Right lobe of liver (tissue), 6 donors: ENCODE results near the gene DDX1. TPM values are rescaled to one million over a fixed set of nuclear protein-coding genes. Genes with fewer than 3 reads are reported as not detected.
A peak's percentile ranks its signal among the peaks of the same experiment; 100 is the strongest.

Source experiments
- ATAC-seq, 4 donors: fragments of 200-7000 bp; cut with Tn5 transposase; one replicate each; pipeline ENCODE4 v1.9.1; 2020; ENCODE audit warnings: mild to moderate bottlenecking in 4 of 4, moderate library complexity in 4 of 4
- DNase-seq, 3 donors: peaks; one replicate each; pipeline ENCODE4 v3.0.0-alpha.2; 2020
- H3K27ac ChIP-seq, 3 donors: fragments of 200-600 bp; one replicate each; pipeline ENCODE4 v1.8.0; 2022
- H3K27me3 ChIP-seq, 2 donors: fragments of 200-600 bp; one replicate each; pipeline ENCODE4 v1.8.0; 2022
- H3K36me3 ChIP-seq, 4 donors: fragments of 200-600 bp; sonication (generic) in 1 of 4; one replicate each; pipeline versions ENCODE4 v1.5.1 to v1.8.0; 2017 to 2022; ENCODE audit warnings: control low read depth in 1 of 4
- H3K4me1 ChIP-seq, 4 donors: fragments of 200-600 bp; sonication (generic) in 1 of 4; one replicate each; pipeline versions ENCODE4 v1.5.1 to v1.8.0; 2017 to 2022; ENCODE audit warnings: control low read depth in 1 of 4
- H3K4me3 ChIP-seq, 3 donors: fragments of 200-600 bp; one replicate each; pipeline ENCODE4 v1.8.0; 2022
- H3K9me3 ChIP-seq, 4 donors: fragments of 200-600 bp; sonication (generic) in 1 of 4; one replicate each; pipeline versions ENCODE4 v1.5.1 to v1.8.0; 2017 to 2022; ENCODE audit warnings: control low read depth in 1 of 4
- POLR2A ChIP-seq: fragments of 450-650 bp; IDR thresholded peaks from one replicate; pipeline ENCODE4 v1.6.1; 2017; ENCODE audit warnings: antibody characterized with exemption, mild to moderate bottlenecking
- WGBS: methylation state at CpG from one replicate; pipeline ENCODE4 v1.1.6; 2018; ENCODE audit warnings: low coverage, low lambda C conversion rate; ENCODE audit not compliant: insufficient coverage; ENCODE audit errors: missing lambda C conversion rate; 5-methylcytosine and 5-hydroxymethylcytosine counted together
- intact Hi-C, 2 donors: fragments of 100-400 bp; cut with DNase I; formaldehyde crosslinking; loops; one replicate each; pipeline versions ENCODE4 v1.11.2 to v1.14.1; 2022
- total RNA-seq, 6 experiments: library from RNA; depleted of rRNA in 2 of 6; stranded (reverse); fragments of >200 nt in 2 of 6; fragmentation: NEBNext Ultra II Directional in 3 of 6; extraction: Animal tissue kit (Norgen Biotek cat#: 25700) in 3 of 6; gene quantifications; one replicate each; pipeline versions ENCODE4 v1.1.0 to v1.2.4, GENCODE V29; 2016 to 2023
- TF ChIP-seq, protein P1 (sequence below), 4 donors: fragments of 200-600 bp in 3 of 4; fragments of 450-650 bp in 1 of 4; IDR thresholded peaks; one replicate each; pipeline versions ENCODE4 v1.5.1 to v1.8.0; 2016 to 2022; ENCODE audit warnings: antibody characterized with exemption in 4 of 4, mild to moderate bottlenecking in 2 of 4
- donor health status: DM: no; HTN: yes; CAD: no.
- donor health status: DM: no; HTN: no; CAD: no.
- donor health status: DM: no; HTN: no; CAD: no.
- donor health status: DM: no; HTN: yes; CAD: no.
- donor health status: DM: no; HTN: yes; CAD: no.

Gene DDX1
- total RNA-seq, 6 experiments from 2014 or later: 29.7 to 43.5 (median 37.6) TPM

GRCh38 chr2:15583826-15584225 lies 7.8 kb upstream of the DDX1 start:
- Histone ChIP-seq H3K9me3 (no peaks in the 10 kb centered on the region), H3K4me3 (no peak overlapping the region), H3K27ac (no peak overlapping the region), H3K4me1 (no peaks in the 10 kb centered on the region), H3K27me3 (no peaks in the 10 kb centered on the region), H3K36me3 (no peaks in the 10 kb centered on the region)
- TF ChIP-seq, protein P1, sequence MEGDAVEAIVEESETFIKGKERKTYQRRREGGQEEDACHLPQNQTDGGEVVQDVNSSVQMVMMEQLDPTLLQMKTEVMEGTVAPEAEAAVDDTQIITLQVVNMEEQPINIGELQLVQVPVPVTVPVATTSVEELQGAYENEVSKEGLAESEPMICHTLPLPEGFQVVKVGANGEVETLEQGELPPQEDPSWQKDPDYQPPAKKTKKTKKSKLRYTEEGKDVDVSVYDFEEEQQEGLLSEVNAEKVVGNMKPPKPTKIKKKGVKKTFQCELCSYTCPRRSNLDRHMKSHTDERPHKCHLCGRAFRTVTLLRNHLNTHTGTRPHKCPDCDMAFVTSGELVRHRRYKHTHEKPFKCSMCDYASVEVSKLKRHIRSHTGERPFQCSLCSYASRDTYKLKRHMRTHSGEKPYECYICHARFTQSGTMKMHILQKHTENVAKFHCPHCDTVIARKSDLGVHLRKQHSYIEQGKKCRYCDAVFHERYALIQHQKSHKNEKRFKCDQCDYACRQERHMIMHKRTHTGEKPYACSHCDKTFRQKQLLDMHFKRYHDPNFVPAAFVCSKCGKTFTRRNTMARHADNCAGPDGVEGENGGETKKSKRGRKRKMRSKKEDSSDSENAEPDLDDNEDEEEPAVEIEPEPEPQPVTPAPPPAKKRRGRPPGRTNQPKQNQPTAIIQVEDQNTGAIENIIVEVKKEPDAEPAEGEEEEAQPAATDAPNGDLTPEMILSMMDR (IDR thresholded peaks at IDR 0.05): no peak
- TF ChIP-seq POLR2A: no peak
- ATAC-seq (no peak), DNase-seq (no peak)
- no CpG with 5 or more reads among the region's 1 CpG for whole genome bisulfite sequencing
- intact Hi-C loops: no loop called here

GRCh38 chr2:15584316-15584715 lies 7.4 kb upstream of the DDX1 start:
- Histone ChIP-seq H3K27ac (no peak overlapping the region), H3K36me3 (no peaks in the 10 kb centered on the region), H3K27me3 (no peaks in the 10 kb centered on the region), H3K9me3 (no peaks in the 10 kb centered on the region), H3K4me3 (no peak overlapping the region), H3K4me1 (no peaks in the 10 kb centered on the region)
- ATAC-seq (no peak), DNase-seq (no peak)
- TF ChIP-seq, protein P1 (IDR thresholded peaks at IDR 0.05): no peak
- TF ChIP-seq POLR2A: no peak
- intact Hi-C loops: no loop called here

DNA sequence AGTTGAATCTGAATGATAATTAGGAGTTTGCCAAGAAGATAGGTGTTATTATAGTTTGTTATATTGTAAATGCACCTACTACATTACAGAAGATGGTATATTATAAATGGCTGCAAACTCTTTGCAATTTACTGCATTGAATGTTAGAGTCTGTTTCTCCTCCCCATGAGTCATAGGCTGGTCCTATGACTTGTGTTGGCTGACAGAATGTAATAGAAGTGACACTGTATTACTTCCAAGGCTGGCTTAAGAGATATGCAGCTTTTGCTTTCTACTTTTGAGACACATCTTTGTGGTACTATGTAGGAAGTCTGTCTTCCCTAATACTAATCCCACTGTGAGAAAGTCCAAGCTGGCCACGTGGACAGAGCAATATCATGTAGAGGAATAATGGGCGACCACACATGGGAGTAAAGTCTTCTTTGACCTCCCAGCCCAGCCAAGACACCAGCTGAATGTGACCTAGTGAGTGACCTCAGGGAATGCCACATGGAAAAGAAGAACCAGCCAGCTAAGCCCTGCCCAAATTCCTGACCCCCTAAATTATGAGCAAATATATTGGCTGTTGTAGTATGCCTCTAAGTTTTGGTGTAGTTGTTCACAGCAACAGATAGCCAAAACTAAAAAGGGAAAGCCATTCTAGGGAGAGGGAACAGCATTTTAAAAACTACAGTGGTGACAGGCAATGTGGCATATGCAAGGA lies 6.8 kb upstream of the DDX1 start:
- DNase-seq (no peak), ATAC-seq (no peak)
- no peak overlapping the region for H3K27ac ChIP-seq
- intact Hi-C loops: no loop called here
- no peaks in the 10 kb centered on the region for H3K27me3 ChIP-seq
- H3K36me3 ChIP-seq: no peaks in the 10 kb centered on the region
- TF ChIP-seq POLR2A: no peak
- TF ChIP-seq, protein P1 (IDR thresholded peaks at IDR 0.05): no peak
- H3K4me3 ChIP-seq: no peak overlapping the region
- no peaks in the 10 kb centered on the region for H3K4me1 ChIP-seq
- 71% methylated on average over 2 of the region's 2 CpGs for WGBS
- no peaks in the 10 kb centered on the region for H3K9me3 ChIP-seq

DNA sequence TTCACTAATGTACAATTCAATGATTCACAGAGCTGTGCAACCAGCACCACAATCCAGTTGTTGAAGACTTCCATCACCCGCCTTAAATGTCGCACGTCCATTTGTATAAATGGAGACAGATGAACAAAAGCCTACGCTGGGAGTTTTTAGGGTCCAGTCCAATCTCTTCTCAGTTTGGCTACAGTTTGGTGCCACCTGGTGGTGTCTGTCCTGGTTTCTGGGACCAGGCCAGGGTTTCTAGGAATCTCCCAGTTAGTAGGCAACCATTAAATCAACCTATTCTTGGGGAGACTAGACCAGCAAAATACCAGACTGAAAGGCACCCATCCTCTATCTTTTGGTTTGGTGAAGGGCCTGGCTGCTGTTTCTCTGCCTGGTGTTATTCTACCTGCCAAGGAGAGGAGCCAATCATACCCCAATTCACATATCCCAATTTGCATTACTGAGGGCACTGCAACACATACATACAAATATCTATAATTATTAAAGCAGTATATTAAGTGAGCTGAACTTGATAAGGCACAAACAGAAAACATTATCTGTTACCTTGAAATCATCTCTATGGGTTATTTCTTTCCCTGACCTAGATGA lies 3.2 kb upstream of the DDX1 start:
- intact Hi-C loops: no loop called here
- DNase-seq (peak in 2 of 3 donors; percentile 45 to 56), ATAC-seq (peak; percentile 24 to 42 (median 29))
- H3K27me3 ChIP-seq: no peaks in the 10 kb centered on the region
- 28% methylated on average over 4 of the region's 4 CpGs for WGBS
- no peaks in the 10 kb centered on the region for H3K9me3 ChIP-seq
- H3K4me3 ChIP-seq: no peak overlapping the region
- no peak overlapping the region for H3K27ac ChIP-seq
- H3K36me3 ChIP-seq: no peaks in the 10 kb centered on the region
- TF ChIP-seq, protein P1 (IDR thresholded peaks at IDR 0.05): peak; percentile 57 to 74 (median 66)
- no peak for TF ChIP-seq POLR2A
- H3K4me1 ChIP-seq: peaks cover 0 to 14% (median 0%) of the 10 kb centered on the region in 4 donors
